ENCODE data around the gene HSPBP1. TPM values are rescaled to one million over a fixed set of nuclear protein-coding genes. Genes with fewer than 3 reads are reported as not detected.

The HSPBP1 gene
- total and polyA plus RNA-seq, 2 of the 13 experiments (the other 11 are each of a cell fraction or from before 2014, with no cell fraction given), result 22.3 to 33.7 TPM

DNA sequence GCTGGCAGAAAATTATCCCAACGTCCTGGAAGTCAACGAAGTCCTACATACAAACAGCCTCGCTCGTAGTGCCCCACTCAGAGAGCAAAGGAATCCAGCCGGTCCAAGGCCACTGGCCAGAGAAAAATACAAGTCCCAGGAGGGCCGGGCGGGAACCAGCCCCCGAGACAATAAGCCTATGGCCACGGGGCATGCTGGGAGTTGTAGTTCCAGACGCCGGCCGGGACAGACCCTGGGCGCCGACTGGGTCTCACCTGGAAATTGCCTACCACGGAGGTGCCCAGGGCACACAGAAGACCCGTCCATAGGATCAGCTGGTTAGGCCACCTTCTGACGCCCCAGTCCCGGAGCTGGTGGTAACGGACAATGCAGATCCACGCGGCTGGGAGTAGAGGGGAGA is 39.9 kb upstream of the HSPBP1 start (continued):
- TF ChIP-seq ZNF687 (CRISPR knock-in tag; IDR thresholded peaks at IDR 0.05) (0 out of 2 replicates have a peak, but pooled peaks have one; percentile 13), ZC3H4 (CRISPR knock-in tag; IDR thresholded peaks at IDR 0.05; ENCODE audit: borderline replicate concordance) (no peak), DR1 (CRISPR knock-in tag; IDR thresholded peaks at IDR 0.05) (no peak), ZNF605 (CRISPR knock-in tag; IDR thresholded peaks at IDR 0.05) (no peak), PRMT3 (CRISPR knock-in tag; IDR thresholded peaks at IDR 0.05; ENCODE audit: borderline replicate concordance, low read depth) (no peak), FOXJ3 (CRISPR knock-in tag; IDR thresholded peaks at IDR 0.05; ENCODE audit: borderline replicate concordance) (no peak), ELF3 (CRISPR knock-in tag; IDR thresholded peaks at IDR 0.05) (no peak), ZNF143 (CRISPR knock-in tag; IDR thresholded peaks at IDR 0.05) (peak; percentile 93), THAP11 (CRISPR knock-in tag; IDR thresholded peaks at IDR 0.05) (peak; percentile 98), ZMYM2 (CRISPR knock-in tag; IDR thresholded peaks at IDR 0.05) (no peak), ZNF615 (CRISPR knock-in tag; IDR thresholded peaks at IDR 0.05; ENCODE audit: borderline replicate concordance) (no peak), DRAP1 (CRISPR knock-in tag; IDR thresholded peaks at IDR 0.05) (no peak)
- TF ChIP-seq, protein P1, sequence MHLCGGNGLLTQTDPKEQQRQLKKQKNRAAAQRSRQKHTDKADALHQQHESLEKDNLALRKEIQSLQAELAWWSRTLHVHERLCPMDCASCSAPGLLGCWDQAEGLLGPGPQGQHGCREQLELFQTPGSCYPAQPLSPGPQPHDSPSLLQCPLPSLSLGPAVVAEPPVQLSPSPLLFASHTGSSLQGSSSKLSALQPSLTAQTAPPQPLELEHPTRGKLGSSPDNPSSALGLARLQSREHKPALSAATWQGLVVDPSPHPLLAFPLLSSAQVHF (CRISPR knock-in tag; IDR thresholded peaks at IDR 0.05), result no peak
- TF ChIP-seq, protein P2, sequence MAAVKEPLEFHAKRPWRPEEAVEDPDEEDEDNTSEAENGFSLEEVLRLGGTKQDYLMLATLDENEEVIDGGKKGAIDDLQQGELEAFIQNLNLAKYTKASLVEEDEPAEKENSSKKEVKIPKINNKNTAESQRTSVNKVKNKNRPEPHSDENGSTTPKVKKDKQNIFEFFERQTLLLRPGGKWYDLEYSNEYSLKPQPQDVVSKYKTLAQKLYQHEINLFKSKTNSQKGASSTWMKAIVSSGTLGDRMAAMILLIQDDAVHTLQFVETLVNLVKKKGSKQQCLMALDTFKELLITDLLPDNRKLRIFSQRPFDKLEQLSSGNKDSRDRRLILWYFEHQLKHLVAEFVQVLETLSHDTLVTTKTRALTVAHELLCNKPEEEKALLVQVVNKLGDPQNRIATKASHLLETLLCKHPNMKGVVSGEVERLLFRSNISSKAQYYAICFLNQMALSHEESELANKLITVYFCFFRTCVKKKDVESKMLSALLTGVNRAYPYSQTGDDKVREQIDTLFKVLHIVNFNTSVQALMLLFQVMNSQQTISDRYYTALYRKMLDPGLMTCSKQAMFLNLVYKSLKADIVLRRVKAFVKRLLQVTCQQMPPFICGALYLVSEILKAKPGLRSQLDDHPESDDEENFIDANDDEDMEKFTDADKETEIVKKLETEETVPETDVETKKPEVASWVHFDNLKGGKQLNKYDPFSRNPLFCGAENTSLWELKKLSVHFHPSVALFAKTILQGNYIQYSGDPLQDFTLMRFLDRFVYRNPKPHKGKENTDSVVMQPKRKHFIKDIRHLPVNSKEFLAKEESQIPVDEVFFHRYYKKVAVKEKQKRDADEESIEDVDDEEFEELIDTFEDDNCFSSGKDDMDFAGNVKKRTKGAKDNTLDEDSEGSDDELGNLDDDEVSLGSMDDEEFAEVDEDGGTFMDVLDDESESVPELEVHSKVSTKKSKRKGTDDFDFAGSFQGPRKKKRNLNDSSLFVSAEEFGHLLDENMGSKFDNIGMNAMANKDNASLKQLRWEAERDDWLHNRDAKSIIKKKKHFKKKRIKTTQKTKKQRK (IDR thresholded peaks at IDR 0.05; ENCODE audit: low read length), result no peak
- TF ChIP-seq, protein P3, sequence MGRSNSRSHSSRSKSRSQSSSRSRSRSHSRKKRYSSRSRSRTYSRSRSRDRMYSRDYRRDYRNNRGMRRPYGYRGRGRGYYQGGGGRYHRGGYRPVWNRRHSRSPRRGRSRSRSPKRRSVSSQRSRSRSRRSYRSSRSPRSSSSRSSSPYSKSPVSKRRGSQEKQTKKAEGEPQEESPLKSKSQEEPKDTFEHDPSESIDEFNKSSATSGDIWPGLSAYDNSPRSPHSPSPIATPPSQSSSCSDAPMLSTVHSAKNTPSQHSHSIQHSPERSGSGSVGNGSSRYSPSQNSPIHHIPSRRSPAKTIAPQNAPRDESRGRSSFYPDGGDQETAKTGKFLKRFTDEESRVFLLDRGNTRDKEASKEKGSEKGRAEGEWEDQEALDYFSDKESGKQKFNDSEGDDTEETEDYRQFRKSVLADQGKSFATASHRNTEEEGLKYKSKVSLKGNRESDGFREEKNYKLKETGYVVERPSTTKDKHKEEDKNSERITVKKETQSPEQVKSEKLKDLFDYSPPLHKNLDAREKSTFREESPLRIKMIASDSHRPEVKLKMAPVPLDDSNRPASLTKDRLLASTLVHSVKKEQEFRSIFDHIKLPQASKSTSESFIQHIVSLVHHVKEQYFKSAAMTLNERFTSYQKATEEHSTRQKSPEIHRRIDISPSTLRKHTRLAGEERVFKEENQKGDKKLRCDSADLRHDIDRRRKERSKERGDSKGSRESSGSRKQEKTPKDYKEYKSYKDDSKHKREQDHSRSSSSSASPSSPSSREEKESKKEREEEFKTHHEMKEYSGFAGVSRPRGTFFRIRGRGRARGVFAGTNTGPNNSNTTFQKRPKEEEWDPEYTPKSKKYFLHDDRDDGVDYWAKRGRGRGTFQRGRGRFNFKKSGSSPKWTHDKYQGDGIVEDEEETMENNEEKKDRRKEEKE (IDR thresholded peaks at IDR 0.05), result no peak

Measured in HepG2 (cell line).